ENCODE measurements around the gene PTPRG.

DNA sequence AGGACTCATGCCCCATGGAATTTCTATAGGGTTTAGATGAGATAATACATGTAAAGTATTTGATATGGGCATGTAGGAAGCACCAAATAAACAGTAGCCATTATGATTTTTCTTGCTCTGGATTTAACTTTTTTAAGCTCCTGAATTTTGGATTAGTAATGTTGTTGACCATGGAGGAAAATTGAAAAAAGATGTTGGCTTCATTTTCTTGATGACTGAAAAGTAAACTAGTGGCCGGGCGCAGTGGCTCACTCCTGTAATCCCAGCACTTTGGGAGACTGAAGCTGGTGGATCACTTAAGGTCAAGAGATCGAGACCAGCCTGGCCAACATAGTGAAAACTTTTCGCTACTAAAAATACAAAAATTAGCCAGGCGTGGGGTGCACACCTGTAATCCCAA lies 120.3 kb downstream of the PTPRG start:
- TF ChIP-seq, protein P1, sequence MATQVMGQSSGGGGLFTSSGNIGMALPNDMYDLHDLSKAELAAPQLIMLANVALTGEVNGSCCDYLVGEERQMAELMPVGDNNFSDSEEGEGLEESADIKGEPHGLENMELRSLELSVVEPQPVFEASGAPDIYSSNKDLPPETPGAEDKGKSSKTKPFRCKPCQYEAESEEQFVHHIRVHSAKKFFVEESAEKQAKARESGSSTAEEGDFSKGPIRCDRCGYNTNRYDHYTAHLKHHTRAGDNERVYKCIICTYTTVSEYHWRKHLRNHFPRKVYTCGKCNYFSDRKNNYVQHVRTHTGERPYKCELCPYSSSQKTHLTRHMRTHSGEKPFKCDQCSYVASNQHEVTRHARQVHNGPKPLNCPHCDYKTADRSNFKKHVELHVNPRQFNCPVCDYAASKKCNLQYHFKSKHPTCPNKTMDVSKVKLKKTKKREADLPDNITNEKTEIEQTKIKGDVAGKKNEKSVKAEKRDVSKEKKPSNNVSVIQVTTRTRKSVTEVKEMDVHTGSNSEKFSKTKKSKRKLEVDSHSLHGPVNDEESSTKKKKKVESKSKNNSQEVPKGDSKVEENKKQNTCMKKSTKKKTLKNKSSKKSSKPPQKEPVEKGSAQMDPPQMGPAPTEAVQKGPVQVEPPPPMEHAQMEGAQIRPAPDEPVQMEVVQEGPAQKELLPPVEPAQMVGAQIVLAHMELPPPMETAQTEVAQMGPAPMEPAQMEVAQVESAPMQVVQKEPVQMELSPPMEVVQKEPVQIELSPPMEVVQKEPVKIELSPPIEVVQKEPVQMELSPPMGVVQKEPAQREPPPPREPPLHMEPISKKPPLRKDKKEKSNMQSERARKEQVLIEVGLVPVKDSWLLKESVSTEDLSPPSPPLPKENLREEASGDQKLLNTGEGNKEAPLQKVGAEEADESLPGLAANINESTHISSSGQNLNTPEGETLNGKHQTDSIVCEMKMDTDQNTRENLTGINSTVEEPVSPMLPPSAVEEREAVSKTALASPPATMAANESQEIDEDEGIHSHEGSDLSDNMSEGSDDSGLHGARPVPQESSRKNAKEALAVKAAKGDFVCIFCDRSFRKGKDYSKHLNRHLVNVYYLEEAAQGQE (IDR thresholded peaks at IDR 0.05; ENCODE audit: low read depth): no peak
- no peak for TF ChIP-seq RAD21 (IDR thresholded peaks at IDR 0.05; ENCODE audit: low read depth)
- no peak for TF ChIP-seq CEBPB (IDR thresholded peaks at IDR 0.05)
- TF ChIP-seq, protein P2, sequence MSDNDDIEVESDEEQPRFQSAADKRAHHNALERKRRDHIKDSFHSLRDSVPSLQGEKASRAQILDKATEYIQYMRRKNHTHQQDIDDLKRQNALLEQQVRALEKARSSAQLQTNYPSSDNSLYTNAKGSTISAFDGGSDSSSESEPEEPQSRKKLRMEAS (IDR thresholded peaks at IDR 0.05): no peak
- TF ChIP-seq YY1 (IDR thresholded peaks at IDR 0.05; ENCODE audit: low read depth): no peak
